HG03521 (cell line): ENCODE measurements around the gene USP40.

Source experiments
- ATAC-seq: cut with Tn5 transposase; IDR thresholded peaks from one replicate; pipeline ENCODE4 v1.9.1; 2021; ENCODE audit warnings: mild to moderate bottlenecking, moderate library complexity; ENCODE audit not compliant: unreplicated experiment

USP40 gene

DNA sequence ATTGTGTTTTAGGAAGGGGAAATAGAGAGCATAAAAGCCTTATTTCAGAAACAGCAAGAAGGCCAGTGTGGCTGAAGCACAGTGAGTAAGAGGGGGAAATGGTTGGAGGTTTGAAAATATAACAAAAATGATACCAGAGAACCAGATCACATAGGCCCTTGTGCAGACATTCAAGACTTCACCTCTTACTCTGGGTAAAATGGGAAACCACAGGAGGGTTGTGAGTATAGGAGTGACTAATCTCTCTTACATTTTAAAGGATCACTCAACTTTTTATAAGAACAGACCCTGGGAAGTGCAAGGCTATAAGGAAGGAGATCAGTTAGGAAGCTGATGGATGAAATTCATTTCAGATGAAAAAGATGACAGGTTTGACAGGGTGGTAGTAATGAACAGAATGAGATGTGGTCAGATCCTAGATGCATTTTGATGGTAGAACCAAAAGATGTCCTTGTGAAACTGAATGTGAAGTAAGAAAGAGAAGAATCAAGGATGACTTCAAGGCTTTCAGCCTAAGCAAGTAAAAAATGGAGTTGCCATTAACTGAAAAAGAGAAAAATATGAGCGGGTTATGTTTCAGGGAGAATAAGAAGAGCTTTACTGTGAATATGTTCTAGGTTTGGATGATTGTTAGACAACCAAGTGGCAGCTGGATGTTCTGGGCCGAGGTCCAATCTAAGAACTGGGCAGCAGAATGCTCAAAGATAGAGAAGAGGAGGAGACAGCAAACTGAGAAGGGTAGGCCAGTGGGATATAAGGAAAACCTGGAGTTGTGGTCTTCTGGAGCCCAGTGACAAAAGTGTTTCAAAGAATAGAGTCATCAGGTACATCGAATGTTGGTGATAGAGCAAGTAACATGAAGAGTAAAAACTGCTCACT, 65.1 kb downstream of the USP40 start:
- no peak for ATAC-seq

- ATAC-seq = no peak
Measured at GRCh38 chr2:233499928-233500327, 66.7 kb downstream of the USP40 start.

GRCh38 chr2:233498126-233498525, 68.5 kb downstream of the USP40 start:
- no peak for ATAC-seq

DNA sequence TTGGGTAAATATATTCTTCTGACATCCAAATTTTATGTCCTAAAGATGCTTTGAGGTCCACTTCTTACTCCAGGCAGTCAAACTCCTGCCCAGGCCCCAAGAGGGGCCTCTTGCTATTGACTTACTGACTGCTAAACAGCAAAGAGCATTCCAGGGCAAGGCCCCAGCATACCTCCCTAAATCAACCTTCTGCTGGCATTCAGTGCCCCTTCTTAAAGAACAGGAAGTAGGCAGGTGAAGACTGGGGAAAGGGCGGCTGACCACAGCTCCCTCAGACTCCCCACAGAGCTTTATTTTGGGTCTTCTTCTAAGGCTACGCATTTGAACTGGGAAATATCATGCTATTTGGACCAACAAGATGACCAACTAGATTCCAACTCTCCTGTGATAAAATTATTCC, 68.9 kb downstream of the USP40 start:
- ATAC-seq = no peak

DNA sequence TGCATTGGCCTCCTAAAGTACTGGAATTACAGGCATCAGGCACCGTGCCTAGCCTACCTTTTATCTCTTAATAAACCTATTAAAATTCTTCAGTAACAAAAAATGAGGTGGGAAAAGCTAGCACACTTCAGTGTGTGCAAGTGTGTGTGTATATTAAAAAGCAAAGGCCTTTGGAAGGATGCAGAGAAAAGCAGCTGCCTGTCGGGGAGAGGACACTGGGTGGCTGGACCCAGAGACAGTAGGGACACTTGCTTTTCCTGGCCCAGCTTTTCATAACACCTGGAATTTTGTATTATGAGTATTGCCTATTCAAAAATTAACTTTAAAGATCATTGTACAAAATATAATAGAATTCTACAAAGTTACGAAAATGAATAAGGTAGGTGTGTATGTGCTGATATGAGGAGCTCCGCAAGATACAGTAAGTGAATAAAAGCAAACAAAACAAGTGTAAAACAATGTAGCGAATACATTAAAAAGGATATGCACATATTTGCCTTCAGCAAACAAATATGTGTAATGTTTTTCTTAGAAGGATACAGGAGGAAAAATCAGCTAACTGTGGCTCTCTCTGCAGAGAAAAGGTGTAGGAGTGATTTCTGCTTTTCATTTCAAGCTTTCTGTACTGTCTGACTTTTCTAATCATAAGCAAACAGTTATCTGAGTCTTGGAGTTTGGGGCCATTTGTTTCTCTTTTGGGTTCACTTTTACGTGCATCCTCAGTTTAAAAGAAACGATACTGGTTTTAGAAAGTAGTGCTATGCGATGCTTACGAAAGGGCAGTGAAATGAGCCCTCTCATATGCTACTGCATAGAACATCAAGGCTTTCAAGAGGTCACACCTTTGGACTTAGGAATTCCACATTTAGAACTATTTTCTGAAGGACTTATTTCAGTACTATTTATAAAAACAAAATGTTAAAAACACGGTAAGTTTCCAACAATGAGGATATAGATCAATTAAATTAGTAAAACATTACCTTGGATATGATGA, 70.8 kb downstream of the USP40 start:
- ATAC-seq = no peak

DNA sequence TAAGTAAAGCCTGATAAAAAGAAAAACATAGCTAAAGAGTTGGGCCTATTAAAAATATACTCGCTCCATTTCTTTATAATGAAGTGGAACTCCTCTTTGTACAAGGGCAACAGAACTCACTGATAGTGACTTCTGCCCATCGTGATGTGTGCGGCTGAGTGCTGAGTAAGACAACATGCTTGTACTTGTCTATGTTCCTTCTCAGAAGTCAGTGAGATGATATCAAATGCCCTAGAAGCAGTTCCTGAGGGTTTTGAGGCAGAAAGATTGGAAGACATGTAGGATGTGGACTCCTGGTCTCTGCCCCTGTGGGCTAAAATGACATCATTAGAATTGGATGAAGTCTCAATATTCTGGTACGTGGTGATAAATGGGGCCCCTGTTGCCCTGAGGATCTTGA, 73.8 kb downstream of the USP40 start:
- ATAC-seq = no peak

- no peak for ATAC-seq
Measured at GRCh38 chr2:233492078-233492477, 74.5 kb downstream of the USP40 start.

GRCh38 chr2:233491326-233491725, 75.3 kb downstream of the USP40 start:
- no peak for ATAC-seq

- no peak for ATAC-seq
Measured at GRCh38 chr2:233490831-233491230, 75.8 kb downstream of the USP40 start.

- no peak for ATAC-seq
Measured at GRCh38 chr2:233489666-233490065, 76.9 kb downstream of the USP40 start.

DNA sequence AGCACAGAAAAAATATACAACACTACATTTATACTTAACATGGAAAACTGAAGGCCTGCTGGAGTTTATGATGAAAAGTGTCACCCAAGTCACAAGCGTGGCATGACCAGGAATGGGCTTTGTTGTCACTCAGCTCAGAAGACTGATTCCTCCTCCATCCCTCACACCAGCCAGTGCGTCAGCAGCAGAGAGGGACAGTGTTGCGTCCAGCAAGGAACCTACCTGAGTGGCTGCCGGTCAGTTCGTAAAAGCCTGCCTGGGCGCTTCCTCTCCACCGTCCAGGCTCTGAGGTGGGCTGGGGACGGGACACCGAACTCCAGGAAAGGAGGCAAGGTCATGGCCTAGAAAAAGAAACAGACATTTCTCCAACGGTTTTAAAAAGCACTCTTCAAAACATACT, 77.4 kb downstream of the USP40 start:
- no peak for ATAC-seq

GRCh38 chr2:233487748-233488345, 78.7 kb downstream of the USP40 start:
- no peak for ATAC-seq

DNA sequence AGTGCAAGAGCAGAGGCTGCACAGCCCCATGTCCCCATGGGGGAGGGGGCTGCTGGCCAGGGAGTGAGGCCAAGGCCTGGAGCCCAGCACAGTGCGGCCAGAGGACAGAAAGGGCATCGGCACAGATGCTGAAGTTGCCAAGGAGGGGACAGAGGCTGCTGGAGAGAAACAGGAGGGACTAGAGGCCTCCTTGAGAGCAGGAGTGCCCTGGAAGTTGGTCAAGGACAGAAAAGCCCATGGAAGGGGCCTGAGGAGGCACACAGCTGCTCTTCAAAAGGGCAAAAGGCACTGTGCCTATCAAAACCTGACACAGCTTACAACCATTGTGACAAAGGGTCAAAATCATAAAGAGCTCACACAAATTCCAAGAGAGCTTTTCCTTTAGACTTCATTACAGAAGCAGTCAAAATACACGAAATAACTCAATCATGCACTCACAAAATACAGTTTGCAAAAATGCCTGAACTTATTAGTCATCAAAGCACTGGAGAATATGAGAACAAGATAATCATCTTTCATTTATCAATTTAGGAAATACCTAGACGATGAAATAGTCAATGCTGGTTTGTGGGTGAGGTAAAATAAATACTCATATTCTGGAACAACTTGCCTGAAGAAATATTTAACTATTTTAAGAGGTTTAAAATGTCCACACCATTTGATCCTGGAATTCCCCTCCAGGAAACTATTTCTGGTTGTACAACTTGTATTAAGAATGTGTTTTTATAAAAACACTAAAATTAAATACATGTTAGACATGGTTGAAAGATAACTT, 79.6 kb downstream of the USP40 start:
- ATAC-seq = no peak

- no peak for ATAC-seq
Measured at GRCh38 chr2:233486357-233486756, 80.2 kb downstream of the USP40 start.

DNA sequence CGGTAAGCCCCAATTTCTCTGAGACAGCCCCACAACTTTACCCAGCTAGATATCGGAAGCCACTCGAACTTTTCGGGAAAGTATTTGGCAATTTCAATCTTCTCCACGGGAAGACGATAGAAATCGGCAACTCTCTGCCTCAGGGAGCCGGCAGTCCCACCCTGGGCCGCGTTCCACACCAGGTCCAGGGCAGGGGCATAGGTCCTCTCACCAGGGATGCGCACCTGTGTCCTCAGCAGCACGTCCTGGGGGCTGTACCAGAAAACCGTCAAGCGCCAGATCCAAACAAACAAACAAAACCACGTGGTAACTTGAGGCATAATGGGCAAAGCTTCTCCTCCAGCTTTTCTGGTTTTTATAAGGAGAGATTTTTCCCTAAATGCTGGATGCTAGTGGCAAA, 80.9 kb downstream of the USP40 start:
- ATAC-seq = no peak

DNA sequence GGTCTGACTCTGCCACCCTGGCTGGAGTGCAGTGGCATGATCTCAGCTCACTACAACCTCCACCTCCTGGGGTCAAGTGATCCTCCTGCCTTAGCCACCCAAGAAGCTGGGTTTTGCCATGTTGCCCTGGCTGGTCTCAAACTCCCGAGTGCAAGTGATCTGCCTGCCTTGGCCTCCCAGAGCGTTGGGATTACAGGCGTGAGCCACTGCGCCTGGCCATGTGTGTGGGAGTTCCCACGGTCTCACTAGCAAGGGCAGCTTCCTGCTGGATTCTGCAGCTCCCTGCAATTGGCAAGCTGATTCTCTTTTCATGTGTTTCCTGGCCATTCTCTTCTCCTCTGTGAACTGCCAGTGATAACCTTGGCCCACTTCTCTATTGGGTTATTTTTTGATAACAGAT, 84.0 kb downstream of the USP40 start:
- no peak for ATAC-seq

DNA sequence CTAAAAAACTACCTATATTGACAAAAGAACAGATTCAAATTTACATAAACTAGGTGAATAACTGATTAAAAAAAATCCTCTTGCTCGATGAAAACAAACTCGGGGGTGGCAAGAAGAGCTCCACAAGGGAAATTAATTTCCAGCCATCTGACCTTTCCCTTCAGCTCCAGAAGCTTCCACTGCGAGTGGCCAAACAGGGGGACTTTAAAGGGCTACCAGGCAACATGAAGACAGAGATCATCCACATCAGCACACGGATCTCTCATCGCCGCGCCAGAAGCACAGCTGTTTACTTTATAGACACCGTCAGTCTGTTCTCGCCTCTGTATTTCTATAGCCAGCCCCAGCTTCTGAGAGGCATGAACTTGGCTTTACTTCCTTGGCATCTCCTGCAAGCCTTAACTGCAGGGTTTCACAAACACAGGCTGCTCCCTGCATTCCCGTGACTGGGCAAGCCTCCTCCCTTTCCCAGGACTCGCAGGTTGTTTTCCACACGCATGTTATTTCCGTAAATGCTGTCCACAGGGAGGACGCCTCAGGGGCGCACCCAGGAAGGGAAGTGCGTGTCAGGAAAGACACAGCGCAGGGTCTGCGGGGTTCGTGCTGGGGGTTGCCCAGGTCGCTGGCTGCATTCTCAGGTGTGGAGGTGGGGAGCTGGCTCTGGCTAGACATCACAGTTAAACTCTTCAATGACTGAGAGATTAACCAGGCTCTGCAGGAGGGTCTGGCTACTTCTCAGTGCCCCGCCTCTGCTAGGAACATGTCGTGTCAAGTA, 85.0 kb downstream of the USP40 start:
- ATAC-seq = no peak

DNA sequence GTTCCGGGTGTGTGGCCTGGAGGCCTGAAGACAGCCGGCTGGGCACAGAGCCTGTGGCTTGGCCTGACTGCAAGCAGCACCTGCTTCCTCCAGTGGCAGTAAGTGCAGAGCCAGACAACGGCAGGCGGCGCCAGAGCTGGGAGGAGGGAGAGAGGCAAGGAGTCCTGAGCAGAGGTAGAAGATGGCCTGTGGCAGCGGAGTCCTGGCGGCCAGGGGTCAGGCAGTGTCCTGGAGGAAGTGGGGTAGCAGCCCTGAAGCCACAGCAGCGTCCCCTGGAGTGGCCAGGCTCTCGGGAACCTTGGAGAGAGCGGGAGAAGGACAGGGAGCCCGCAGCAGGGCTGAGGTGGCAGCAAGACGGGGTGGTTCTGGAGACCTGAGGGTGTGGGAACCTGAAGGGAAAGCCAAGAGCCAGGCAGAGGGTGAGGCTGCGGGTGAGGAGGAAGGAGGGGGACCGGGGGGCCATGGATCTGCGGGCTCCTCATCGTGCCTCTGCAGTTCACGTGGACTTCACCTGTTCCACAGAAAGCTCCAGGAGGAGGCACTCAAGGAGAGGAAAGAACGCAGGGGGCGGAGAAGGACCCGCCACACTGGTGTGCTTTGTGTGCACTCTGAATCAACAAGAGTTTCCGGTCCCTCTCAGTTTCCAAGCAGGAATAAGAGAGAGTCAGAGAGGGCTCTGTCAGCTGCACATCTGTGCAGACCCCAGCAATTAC, 85.9 kb downstream of the USP40 start:
- no peak for ATAC-seq
